Dendritic cell treated with granulocyte-macrophage colony-stimulating factor and Interleukin-4, amounts not matched to agents 40 ng/mL and 50 ng/mL, for 4 days (primary cell): ENCODE data around the gene MDFI.

Source experiments
- H3K27ac Mint-ChIP-seq: one replicate; pipeline ENCODE4 v1.8.0; 2022; ENCODE audit warnings: mild to moderate bottlenecking, mixed read lengths
- H3K27me3 Mint-ChIP-seq: one replicate; pipeline ENCODE4 v1.8.0; 2022; ENCODE audit warnings: mild to moderate bottlenecking, mixed read lengths
- H3K36me3 Mint-ChIP-seq: one replicate; pipeline ENCODE4 v1.8.0; 2022; ENCODE audit warnings: low read depth, mixed read lengths
- H3K4me1 Mint-ChIP-seq: one replicate; pipeline ENCODE4 v1.8.0; 2022; ENCODE audit warnings: low read depth, mixed read lengths
- H3K4me3 Mint-ChIP-seq: one replicate; pipeline ENCODE4 v1.8.0; 2022; ENCODE audit warnings: mild to moderate bottlenecking, moderate library complexity, mixed read lengths
- H3K9me3 Mint-ChIP-seq: one replicate; pipeline ENCODE4 v1.8.0; 2022; ENCODE audit warnings: mixed read lengths
- intact Hi-C: fragments of 100-400 bp; cut with micrococcal nuclease; formaldehyde crosslinking; loops from one replicate; pipeline ENCODE4 v1.15.0; 2022

MDFI gene

DNA sequence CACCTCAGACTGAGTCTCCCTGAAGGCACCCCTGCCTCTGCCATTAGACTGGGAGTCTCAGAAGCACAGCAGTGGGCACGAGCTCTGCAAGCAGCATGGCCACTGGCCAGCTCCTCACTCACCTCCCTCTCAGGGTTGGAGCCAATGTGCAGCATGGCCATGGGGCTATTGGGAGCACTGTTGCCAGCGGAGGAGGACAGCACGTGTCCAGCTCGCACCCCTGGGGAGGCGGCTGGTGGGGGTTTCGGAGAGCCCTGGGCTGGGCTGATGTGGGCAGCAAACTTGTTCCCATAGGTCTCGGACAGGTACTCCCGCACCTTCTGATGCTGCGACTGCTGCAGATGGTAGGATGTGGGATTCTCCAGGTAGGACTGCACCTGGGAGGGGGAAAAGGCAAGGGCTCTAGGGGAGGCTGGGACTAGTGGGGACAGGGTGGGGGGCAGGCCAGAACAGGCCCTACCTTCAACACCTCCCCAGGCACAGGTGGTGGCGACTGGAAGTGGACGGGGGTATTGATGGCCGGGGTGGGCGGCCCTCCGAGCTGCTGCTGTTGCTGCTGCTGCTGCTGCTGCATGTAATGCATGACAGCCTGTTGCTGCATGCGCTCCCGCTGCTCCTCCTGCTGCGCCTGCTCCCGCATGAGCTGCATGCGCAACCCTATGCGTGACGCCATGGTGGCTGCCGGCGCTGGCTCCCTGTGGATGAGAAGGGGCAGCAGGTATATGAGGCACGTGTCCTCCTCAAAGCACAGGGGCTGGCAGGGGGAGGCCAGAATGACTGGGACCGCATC is 52.5 kb downstream of the MDFI start:
- H3K4me1 Mint-ChIP-seq = peaks cover 12% of the 10 kb centered on the region
- peaks cover 71% of the 10 kb centered on the region for H3K36me3 Mint-ChIP-seq
- no peak overlapping the region for H3K4me3 Mint-ChIP-seq
- intact Hi-C loops = no loop called here
- no peaks in the 10 kb centered on the region for H3K9me3 Mint-ChIP-seq
- H3K27me3 Mint-ChIP-seq = no peaks in the 10 kb centered on the region
- no peak overlapping the region for H3K27ac Mint-ChIP-seq

GRCh38 chr6:41691426-41692079 is 53.3 kb downstream of the MDFI start:
- peaks cover 63% of the 10 kb centered on the region for H3K36me3 Mint-ChIP-seq
- no peak overlapping the region for H3K4me3 Mint-ChIP-seq

DNA sequence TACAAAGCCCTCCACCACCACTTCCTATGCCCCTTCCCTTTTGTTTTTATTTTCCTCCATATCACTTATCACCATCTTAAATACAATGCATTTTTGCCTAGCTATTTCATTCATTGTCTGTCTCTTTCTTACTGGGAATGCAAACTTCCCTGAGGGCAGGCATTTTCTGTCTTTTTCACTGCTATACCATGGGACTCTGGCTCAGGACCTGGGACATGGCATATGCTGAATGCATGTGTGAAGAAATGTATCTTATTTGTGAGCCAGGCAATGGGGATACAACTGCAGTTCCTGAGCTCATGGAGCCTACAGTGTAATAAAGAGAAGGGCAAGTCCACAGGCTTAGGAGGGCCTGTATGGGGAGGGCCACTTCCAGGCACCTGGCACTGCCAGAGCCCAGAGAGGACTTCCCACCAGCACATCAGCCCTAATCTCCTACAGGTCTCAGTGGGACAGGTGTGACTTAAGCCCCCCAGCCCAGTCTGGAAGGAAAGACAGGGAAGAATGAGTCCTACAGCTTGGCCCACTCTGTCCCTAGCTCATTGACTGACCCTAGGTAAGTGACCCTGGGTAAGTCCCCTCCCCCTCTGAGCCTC is 53.9 kb downstream of the MDFI start:
- intact Hi-C loops = no loop called here
- Mint-ChIP-seq H3K36me3 (peaks cover 57% of the 10 kb centered on the region), H3K27me3 (no peaks in the 10 kb centered on the region), H3K27ac (no peak overlapping the region), H3K4me1 (peaks cover 12% of the 10 kb centered on the region), H3K4me3 (no peak overlapping the region), H3K9me3 (no peaks in the 10 kb centered on the region)

More at GRCh38 chr6:41691426-41692079, 53.3 kb downstream of the MDFI start:
- H3K27ac Mint-ChIP-seq = no peak overlapping the region
- no peaks in the 10 kb centered on the region for H3K27me3 Mint-ChIP-seq
- peaks cover 12% of the 10 kb centered on the region for H3K4me1 Mint-ChIP-seq
- H3K9me3 Mint-ChIP-seq = no peaks in the 10 kb centered on the region
- intact Hi-C loops = no loop called here

DNA sequence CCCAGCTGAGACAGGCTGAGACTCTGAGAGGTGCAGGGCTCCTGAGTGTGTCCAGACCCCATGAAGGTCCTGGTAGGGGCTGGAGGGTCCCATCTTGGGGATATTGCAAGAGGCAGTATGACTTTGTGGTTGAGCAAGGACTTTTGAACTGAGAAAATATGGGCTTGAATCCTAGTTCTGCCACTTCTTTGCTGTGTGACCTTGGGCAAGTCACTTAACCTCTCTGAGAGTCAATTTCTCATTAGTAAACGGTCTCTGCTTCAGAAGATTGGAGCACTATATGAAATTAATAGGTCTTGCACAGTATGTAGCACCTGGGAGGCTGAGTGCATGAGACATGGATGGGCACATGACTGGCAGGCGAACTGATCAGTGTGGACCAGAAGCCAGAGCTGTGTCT is 54.5 kb downstream of the MDFI start:
- Mint-ChIP-seq H3K36me3 (peaks cover 51% of the 10 kb centered on the region), H3K27me3 (no peaks in the 10 kb centered on the region), H3K9me3 (no peaks in the 10 kb centered on the region), H3K4me3 (no peak overlapping the region), H3K4me1 (peaks cover 12% of the 10 kb centered on the region), H3K27ac (no peak overlapping the region)
- intact Hi-C loops = no loop called here

DNA sequence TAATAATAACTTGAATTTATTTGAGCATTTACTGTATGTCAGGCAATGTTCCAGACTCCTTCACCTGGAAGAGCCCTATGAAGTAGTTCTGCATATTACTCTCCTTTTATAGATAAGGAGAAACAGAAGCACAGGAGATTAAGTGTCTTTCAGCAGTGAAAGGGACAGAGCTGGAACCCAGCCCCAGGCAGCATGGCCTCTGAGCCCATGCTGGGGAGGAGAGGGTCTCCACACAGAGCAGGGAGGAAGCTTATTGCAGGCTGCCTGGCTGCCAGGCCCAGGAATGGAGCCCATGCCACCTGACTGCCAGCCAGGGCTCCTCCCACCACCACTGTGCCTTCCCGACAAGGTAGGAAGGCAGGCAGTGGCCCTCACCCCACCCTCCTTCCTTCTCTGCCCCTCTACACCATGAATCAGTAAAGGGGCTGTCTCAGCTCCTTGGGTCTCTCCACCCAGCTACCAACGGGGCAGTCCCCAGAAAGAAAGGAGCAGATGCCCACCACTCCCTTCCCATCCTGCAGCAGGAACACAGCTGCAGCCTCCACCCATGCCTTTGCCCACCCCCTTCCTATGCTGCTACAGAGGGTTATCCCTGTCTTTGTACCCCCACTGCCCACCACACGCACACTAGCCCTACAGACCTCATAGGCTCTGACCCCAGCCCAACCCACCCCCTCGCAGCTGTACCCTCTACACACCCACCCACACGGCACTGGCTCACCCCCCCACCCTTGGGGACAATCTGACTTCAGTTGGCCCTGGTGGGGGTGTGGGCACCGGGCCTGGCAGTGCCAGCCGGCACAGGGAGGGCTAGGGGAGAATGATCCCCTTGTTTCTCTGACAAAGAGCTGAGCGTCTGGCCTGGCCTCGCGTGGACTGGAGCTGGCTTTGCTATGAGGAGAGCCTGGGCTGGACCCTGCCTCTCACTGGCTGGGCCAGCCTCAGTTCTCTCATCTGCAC is 55.3 kb downstream of the MDFI start:
- Mint-ChIP-seq H3K4me3 (no peak overlapping the region), H3K4me1 (peaks cover 12% of the 10 kb centered on the region), H3K36me3 (peaks cover 49% of the 10 kb centered on the region), H3K9me3 (no peaks in the 10 kb centered on the region), H3K27ac (no peak overlapping the region), H3K27me3 (no peaks in the 10 kb centered on the region)
- intact Hi-C loops = no loop called here

DNA sequence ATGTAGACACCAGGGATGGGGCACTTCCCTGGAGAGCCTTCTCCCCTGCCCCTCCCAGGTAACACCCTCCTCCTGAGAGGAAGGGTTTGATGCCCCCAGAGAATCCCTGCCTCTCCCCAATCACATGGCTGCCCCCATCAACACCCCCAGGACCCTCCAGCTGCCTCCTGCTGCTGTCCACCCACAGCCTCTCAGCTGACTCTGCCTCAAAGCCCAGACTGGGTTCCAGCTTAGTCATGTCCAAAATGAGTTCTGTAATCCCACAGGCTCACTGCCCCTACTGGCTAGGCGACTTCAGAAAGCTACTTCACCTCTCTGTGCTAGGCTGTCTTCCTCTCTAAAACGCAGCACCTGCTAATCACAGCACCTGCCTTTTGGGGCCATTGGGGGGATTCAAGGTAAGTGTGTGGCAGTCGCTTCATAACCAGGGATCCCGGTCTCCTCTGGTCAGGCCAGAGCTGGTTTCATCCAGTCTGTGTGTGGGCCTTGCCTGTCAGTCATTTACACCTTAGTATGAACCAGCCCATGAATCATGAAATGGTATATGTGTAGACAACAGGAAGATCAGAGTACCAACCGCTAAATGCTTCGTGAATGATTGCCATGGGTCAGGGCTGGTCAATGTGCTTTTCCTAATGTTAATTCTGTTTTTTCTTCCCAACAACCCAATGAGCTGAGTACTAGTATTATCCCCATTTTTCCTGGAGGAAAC is 56.7 kb downstream of the MDFI start:
- H3K27ac Mint-ChIP-seq = peak overlapping the region; percentile 36
- no peaks in the 10 kb centered on the region for H3K9me3 Mint-ChIP-seq
- no peak overlapping the region for H3K4me3 Mint-ChIP-seq
- H3K27me3 Mint-ChIP-seq = no peaks in the 10 kb centered on the region
- intact Hi-C loops = no loop called here
- H3K4me1 Mint-ChIP-seq = peaks cover 12% of the 10 kb centered on the region
- H3K36me3 Mint-ChIP-seq = peaks cover 48% of the 10 kb centered on the region

- no peaks in the 10 kb centered on the region for H3K9me3 Mint-ChIP-seq
- H3K27me3 Mint-ChIP-seq = no peaks in the 10 kb centered on the region
- peaks cover 46% of the 10 kb centered on the region for H3K36me3 Mint-ChIP-seq
- H3K4me3 Mint-ChIP-seq = no peak overlapping the region
- H3K27ac Mint-ChIP-seq = no peak overlapping the region
- intact Hi-C loops = no loop called here
- peaks cover 18% of the 10 kb centered on the region for H3K4me1 Mint-ChIP-seq
Measured at GRCh38 chr6:41695825-41696224, 57.6 kb downstream of the MDFI start.

GRCh38 chr6:41696788-41697187 is 58.5 kb downstream of the MDFI start:
- Mint-ChIP-seq H3K4me3 (no peak overlapping the region), H3K27me3 (no peaks in the 10 kb centered on the region), H3K27ac (no peak overlapping the region), H3K36me3 (peaks cover 44% of the 10 kb centered on the region), H3K9me3 (no peaks in the 10 kb centered on the region), H3K4me1 (peaks cover 27% of the 10 kb centered on the region)
- intact Hi-C loops = no loop called here

DNA sequence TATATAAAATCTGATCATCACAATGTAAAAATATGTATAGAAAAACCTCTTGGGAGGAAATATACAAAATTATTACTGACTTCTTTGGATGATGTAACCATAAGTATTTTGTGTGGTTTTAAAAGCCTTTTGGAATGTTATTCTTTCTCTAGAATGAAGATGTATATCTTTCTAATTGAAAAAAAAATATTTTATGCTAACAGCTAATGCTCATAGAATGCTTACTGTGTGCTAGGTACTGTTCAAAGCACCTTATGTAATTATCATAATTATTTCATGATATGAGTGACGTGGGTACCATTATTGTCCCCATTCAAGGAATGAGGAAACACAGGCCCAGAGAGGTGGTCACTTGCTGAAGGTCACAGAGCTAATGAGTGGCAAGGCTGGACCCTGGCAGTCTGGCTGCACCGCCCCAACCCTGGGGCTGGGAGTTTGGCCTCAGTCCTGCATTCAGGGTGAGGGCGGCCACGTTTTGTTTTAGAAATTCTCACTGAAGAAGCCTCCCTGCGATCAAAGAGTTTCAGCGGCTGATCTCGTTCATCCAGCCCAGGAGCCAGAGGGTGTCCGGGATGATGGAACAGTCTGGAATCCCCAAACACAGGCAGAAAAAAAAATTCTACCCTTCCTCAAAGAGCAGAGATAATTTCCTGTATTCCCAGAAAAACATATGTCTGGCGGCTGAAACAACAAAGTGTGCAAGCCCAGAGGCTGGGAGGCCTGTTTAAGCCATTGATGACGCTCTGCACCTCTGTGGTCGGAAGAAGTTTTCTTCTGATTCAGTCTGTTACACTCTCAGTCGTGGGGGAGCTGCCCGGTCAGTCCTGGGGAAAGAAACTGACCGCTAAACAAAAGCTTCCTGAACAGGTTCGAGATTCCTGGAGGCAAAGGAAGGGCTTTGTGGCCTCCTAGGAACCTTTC is 59.9 kb downstream of the MDFI start:
- Mint-ChIP-seq H3K4me3 (no peak overlapping the region), H3K27ac (no peak overlapping the region), H3K9me3 (no peaks in the 10 kb centered on the region), H3K36me3 (peaks cover 50% of the 10 kb centered on the region), H3K4me1 (peaks cover 29% of the 10 kb centered on the region), H3K27me3 (no peaks in the 10 kb centered on the region)
- intact Hi-C loops = no loop called here

- peaks cover 32% of the 10 kb centered on the region for H3K4me1 Mint-ChIP-seq
- H3K36me3 Mint-ChIP-seq = peaks cover 59% of the 10 kb centered on the region
- H3K9me3 Mint-ChIP-seq = no peaks in the 10 kb centered on the region
- intact Hi-C loops = no loop called here
- H3K27ac Mint-ChIP-seq = no peak overlapping the region
- H3K27me3 Mint-ChIP-seq = no peaks in the 10 kb centered on the region
- no peak overlapping the region for H3K4me3 Mint-ChIP-seq
Measured at GRCh38 chr6:41699063-41699462, 60.8 kb downstream of the MDFI start.

DNA sequence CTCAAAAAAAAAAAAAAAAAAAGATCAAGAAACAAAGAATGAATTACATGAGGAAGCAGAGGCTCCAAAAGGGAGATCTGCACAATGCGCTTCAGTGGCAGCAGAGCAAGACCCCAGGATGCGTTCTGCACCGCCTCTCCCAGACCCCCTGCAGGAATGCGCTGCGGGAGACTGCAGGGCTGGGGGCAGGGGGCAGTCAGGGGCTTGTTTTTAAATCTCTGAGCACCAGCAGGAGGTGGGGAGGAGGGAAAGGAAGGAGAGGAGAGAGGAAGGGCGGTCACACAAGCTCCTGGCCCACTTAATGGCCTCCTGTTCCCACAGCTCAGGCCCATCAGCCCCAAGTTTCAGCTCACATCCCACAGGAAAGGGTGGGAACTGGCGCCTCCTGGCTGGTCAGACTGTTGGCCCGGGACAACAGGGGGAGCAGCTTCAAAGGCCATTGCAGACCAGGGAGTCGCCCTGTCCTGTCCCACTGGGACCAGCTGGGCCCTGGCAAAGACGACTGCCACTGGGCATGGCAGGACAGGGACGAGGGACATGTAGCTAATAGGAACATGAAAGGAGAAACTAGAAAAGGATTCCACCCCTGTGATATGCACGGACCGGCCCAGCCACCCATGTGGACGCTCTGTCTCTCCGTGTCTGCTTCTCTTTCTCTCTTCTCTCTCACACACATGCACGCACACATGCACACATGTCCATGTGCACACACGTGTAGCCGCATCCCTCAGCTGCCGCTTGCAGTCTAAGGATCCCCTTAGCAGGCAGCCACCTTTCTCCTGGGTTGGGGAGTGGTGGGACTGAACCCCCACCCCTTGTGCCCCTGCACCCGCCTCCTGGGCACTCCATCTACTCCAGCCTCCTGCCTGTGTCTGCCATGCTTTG is 62.4 kb downstream of the MDFI start:
- intact Hi-C loops = no loop called here
- no peak overlapping the region for H3K27ac Mint-ChIP-seq
- H3K4me1 Mint-ChIP-seq = peaks cover 43% of the 10 kb centered on the region
- no peak overlapping the region for H3K4me3 Mint-ChIP-seq
- H3K27me3 Mint-ChIP-seq = no peaks in the 10 kb centered on the region
- no peaks in the 10 kb centered on the region for H3K9me3 Mint-ChIP-seq
- H3K36me3 Mint-ChIP-seq = peaks cover 66% of the 10 kb centered on the region
